H1 (cell line): ENCODE measurements around the gene NOTCH4. TPM values are rescaled to one million over a fixed set of nuclear protein-coding genes. Genes with fewer than 3 reads are reported as not detected.

Source experiments
- CTCF ChIA-PET: fragments of 300-600 bp; sonication (Branson Sonifier 250); formaldehyde crosslinking; loops from one replicate; lab custom pipeline; 2021; ENCODE audit not compliant: partially characterized antibody; lab: Charles Lee
- POLR2A ChIA-PET: fragments of 300-600 bp; sonication (Branson Sonifier 250); formaldehyde crosslinking; loops from one replicate; lab custom pipeline; 2021; ENCODE audit warnings: inconsistent platforms; ENCODE audit not compliant: partially characterized antibody; lab: Charles Lee
- DNase-seq, 2 experiments: peaks; one replicate each; pipeline versions ENCODE4 v3.0.0 to v3.0.0-alpha.2; 2010 to 2022; ENCODE audit warnings: low spot score in 2 of 2, low read depth in 1 of 2, mixed read lengths in 1 of 2
- FAIRE-seq: peaks from 2 replicates; lab custom pipeline; 2011; peaks lifted over from hg19 to GRCh38; lab: Jason Lieb, UNC
- H2AFZ ChIP-seq: 2 replicates; pipeline ENCODE4 v1.8.1; 2012; ENCODE audit warnings: low read length, inconsistent platforms
- H2AK5ac ChIP-seq: 2 replicates; pipeline ENCODE4 v1.6.1; 2013; ENCODE audit warnings: low read depth, low read length
- H2BK120ac ChIP-seq: replicated peaks from 2 replicates; pipeline ENCODE3; 2013; ENCODE audit warnings: low read depth, low read length, inconsistent platforms
- H2BK12ac ChIP-seq: 2 replicates; pipeline ENCODE4 v1.6.1; 2013; ENCODE audit warnings: low read depth, low read length
- H2BK15ac ChIP-seq: 2 replicates; pipeline ENCODE4 v1.6.1; 2013; ENCODE audit warnings: low read length
- H2BK20ac ChIP-seq: 2 replicates; pipeline ENCODE4 v1.6.1; 2013; ENCODE audit warnings: low read length
- H2BK5ac ChIP-seq: 2 replicates; pipeline ENCODE4 v1.6.1; 2013; ENCODE audit warnings: low read depth, low read length
- H3K14ac ChIP-seq: 2 replicates; pipeline ENCODE4 v1.6.1; 2013; ENCODE audit warnings: inconsistent platforms; ENCODE audit not compliant: insufficient read length
- H3K18ac ChIP-seq: 2 replicates; pipeline ENCODE4 v1.6.1; 2013; ENCODE audit warnings: low read length; ENCODE audit errors: extremely low read depth
- H3K23ac ChIP-seq: 2 replicates; pipeline ENCODE4 v1.6.1; 2013; ENCODE audit warnings: inconsistent platforms; ENCODE audit not compliant: insufficient read length
- H3K23me2 ChIP-seq: 2 replicates; pipeline ENCODE4 v1.6.1; 2013; ENCODE audit warnings: low read depth, low read length
- H3K27ac ChIP-seq: 2 replicates; pipeline ENCODE4 v1.6.1; 2011; ENCODE audit warnings: low read depth, low read length, inconsistent platforms
- H3K27me3 ChIP-seq, 4 experiments: replicated peaks in 1 of 4; 1 replicate in 1 of 4; 2 replicates in 3 of 4; pipeline versions ENCODE4 v1.6.1 to v1.8.1; 2011 to 2013; ENCODE audit warnings: low read length in 3 of 4, mild to moderate bottlenecking in 3 of 4, inconsistent platforms in 2 of 4, mixed read lengths in 2 of 4, moderate library complexity in 1 of 4; ENCODE audit not compliant: control insufficient read depth in 3 of 4, insufficient read depth in 3 of 4; ENCODE audit errors: extremely low read depth in 1 of 4
- H3K36me3 ChIP-seq, 4 experiments: 2 replicates each; pipeline versions ENCODE4 v1.6.1 to v1.8.1; 2011 to 2013; ENCODE audit warnings: mild to moderate bottlenecking in 4 of 4, low read length in 3 of 4, moderate library complexity in 2 of 4, control low read depth in 1 of 4, inconsistent platforms in 1 of 4; ENCODE audit not compliant: insufficient read depth in 4 of 4, control insufficient read depth in 2 of 4
- H3K4ac ChIP-seq: replicated peaks from 2 replicates; pipeline ENCODE3; 2013; ENCODE audit warnings: low read length, low read depth, mixed read lengths, inconsistent platforms; ENCODE audit not compliant: insufficient read length
- H3K4me1 ChIP-seq, 4 experiments: replicated peaks in 1 of 4; 1 replicate in 1 of 4; 2 replicates in 3 of 4; pipeline versions ENCODE4 v1.6.1 to v1.8.1; 2011 to 2013; ENCODE audit warnings: low read length in 3 of 4, inconsistent platforms in 2 of 4, mixed read lengths in 1 of 4; ENCODE audit not compliant: insufficient read depth in 4 of 4, control insufficient read depth in 3 of 4
- H3K4me2 ChIP-seq, 2 experiments: 2 replicates each; pipeline versions ENCODE4 v1.6.1 to v1.8.1; 2011 to 2013; ENCODE audit warnings: low read depth in 2 of 2, low read length in 2 of 2, control low read depth in 1 of 2, inconsistent platforms in 1 of 2, mild to moderate bottlenecking in 1 of 2; ENCODE audit not compliant: insufficient read depth in 1 of 2
- H3K4me3 ChIP-seq, 4 experiments: fragments of 200-600, 300-600 bp in 1 of 4; sonication (generic), shearing (Covaris generic), sonication (Bioruptor Twin) in 1 of 4; 2 replicates each; pipeline versions ENCODE4 v1.5.1 to v1.8.1; 2011 to 2016; ENCODE audit warnings: low read length in 4 of 4, low read depth in 3 of 4, control low read depth in 2 of 4, inconsistent platforms in 2 of 4, mild to moderate bottlenecking in 2 of 4, mixed read lengths in 1 of 4, moderate library complexity in 1 of 4; ENCODE audit not compliant: insufficient read depth in 2 of 4; ENCODE audit errors: extremely low read depth in 1 of 4
- H3K56ac ChIP-seq: replicated peaks from 2 replicates; pipeline ENCODE3; 2013; ENCODE audit warnings: low read depth, mild to moderate bottlenecking, mixed read lengths, low read length, inconsistent platforms; ENCODE audit not compliant: insufficient read length
- H3K79me1 ChIP-seq: 2 replicates; pipeline ENCODE4 v1.6.1; 2013; ENCODE audit warnings: low read depth, low read length, control low read depth
- H3K79me2 ChIP-seq, 2 experiments: 2 replicates each; pipeline versions ENCODE4 v1.6.1 to v1.8.1; 2012 to 2013; ENCODE audit warnings: low read length in 2 of 2, mild to moderate bottlenecking in 2 of 2, inconsistent platforms in 1 of 2; ENCODE audit not compliant: insufficient read depth in 2 of 2, control insufficient read depth in 1 of 2
- H3K9ac ChIP-seq, 4 experiments: replicated peaks in 1 of 4; 1 replicate in 1 of 4; 2 replicates in 3 of 4; pipeline versions ENCODE4 v1.6.1 to v1.8.1; 2011 to 2013; ENCODE audit warnings: low read depth in 3 of 4, low read length in 3 of 4, control low read depth in 2 of 4, mild to moderate bottlenecking in 2 of 4, moderate library complexity in 2 of 4, inconsistent platforms in 1 of 4; ENCODE audit errors: extremely low read depth in 1 of 4
- H3K9me3 ChIP-seq, 2 experiments: 2 replicates each; pipeline versions ENCODE4 v1.6.1 to v1.8.1; 2012 to 2013; ENCODE audit warnings: mild to moderate bottlenecking in 2 of 2, moderate library complexity in 2 of 2, control low read depth in 1 of 2, inconsistent platforms in 1 of 2, low read depth in 1 of 2, low read length in 1 of 2, mixed read lengths in 1 of 2; ENCODE audit not compliant: insufficient read depth in 2 of 2
- H4K20me1 ChIP-seq, 2 experiments: replicated peaks in 1 of 2; 2 replicates each; pipeline versions ENCODE3 to v1.8.1; 2011 to 2013; ENCODE audit warnings: inconsistent platforms in 2 of 2, low read length in 2 of 2, mild to moderate bottlenecking in 1 of 2; ENCODE audit not compliant: insufficient read depth in 2 of 2, control insufficient read depth in 1 of 2
- H4K5ac ChIP-seq: 2 replicates; pipeline ENCODE4 v1.6.1; 2013; ENCODE audit warnings: low read length, low read depth, mixed read lengths, inconsistent platforms; ENCODE audit not compliant: insufficient read length
- H4K8ac ChIP-seq: 2 replicates; pipeline ENCODE4 v1.8.0; 2013; ENCODE audit warnings: mild to moderate bottlenecking, moderate library complexity, low read length, inconsistent platforms; ENCODE audit not compliant: insufficient read depth; ENCODE audit errors: extremely low read depth
- H4K91ac ChIP-seq: replicated peaks from 2 replicates; pipeline ENCODE3; 2013; ENCODE audit warnings: low read length, mixed read lengths, inconsistent platforms; ENCODE audit not compliant: insufficient read length
- HDAC6 ChIP-seq: IDR thresholded peaks from one replicate; pipeline ENCODE4 v1.7.1; 2012; ENCODE audit warnings: low read depth, mild to moderate bottlenecking, inconsistent platforms, low read length, moderate library complexity
- TBP ChIP-seq: IDR thresholded peaks from 2 replicates; pipeline ENCODE4 v1.6.1; 2011; ENCODE audit warnings: low read depth, low read length, improper control_type of control experiment
- ZNF274 ChIP-seq: IDR thresholded peaks from 2 replicates; pipeline ENCODE4 v1.7.0; 2012; ENCODE audit warnings: low read length, borderline replicate concordance; ENCODE audit errors: extremely low read depth
- WGBS, 2 experiments: shearing (Covaris generic) in 1 of 2; methylation state at CpG; one replicate each; pipeline versions ENCODE4 v1.1.6 to v1.1.7; 2013 to 2015; ENCODE audit warnings: low lambda C conversion rate in 2 of 2, mixed read lengths in 2 of 2, inconsistent platforms in 1 of 2, low coverage in 1 of 2, missing lambda C conversion rate in 1 of 2; ENCODE audit not compliant: insufficient replicate concordance in 2 of 2, insufficient coverage in 1 of 2, insufficient read length in 1 of 2; ENCODE audit errors: extremely low coverage in 1 of 2, missing lambda C conversion rate in 1 of 2; 5-methylcytosine and 5-hydroxymethylcytosine counted together
- polyA plus RNA-seq, 7 experiments: library from polyadenylated mRNA; depleted of rRNA in 3 of 7; stranded (reverse) in 5 of 7; unstranded in 2 of 7; fragments of >200 nt in 5 of 7; fragments of 200-250 nt in 2 of 7; gene quantifications; 1 replicate in 5 of 7; 2 replicates in 1 of 7; 4 replicates in 1 of 7; pipeline versions ENCODE4 v1.2.1 to v1.2.3, GENCODE V29; 2011 to 2013; ENCODE audit warnings: missing spikeins in 2 of 7, mixed read lengths in 2 of 7
- total RNA-seq: library from RNA; stranded (reverse); fragmentation: NEBNext Ultra II Directional; extraction: Animal tissue kit (Norgen Biotek cat#: 25700); gene quantifications from 2 replicates; pipeline ENCODE4 v1.2.1, GENCODE V29; 2021

The NOTCH4 gene
- total and polyA plus RNA-seq, 2 of the 8 experiments (the other 6 are each of a cell fraction or from before 2014, with no cell fraction given): 1.9 to 2.8 TPM

DNA sequence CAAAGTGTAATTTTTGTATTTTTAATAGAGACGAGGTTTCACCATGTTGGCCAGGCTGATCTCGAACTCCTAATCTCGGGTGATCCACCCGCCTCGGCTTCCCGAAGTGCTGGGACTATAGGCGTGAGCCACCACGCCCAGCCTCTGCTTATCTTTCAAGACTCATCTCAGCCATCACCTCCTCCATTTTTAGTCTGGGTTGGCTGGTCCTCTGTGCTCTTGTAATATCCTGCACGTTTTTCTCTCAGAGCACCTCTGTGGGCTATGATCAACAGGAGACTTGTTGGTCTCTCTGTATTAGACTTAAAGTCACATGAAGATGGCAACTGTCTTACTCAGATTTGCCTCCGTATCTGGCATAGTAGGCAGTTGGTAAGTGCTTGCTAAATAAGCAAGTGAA lies 7.6 kb downstream of the NOTCH4 start:
- Histone ChIP-seq H3K36me3 (no peaks in the 10 kb centered on the region), H2BK5ac (no peak overlapping the region), H2BK120ac (no peak overlapping the region), H3K9me3 (no peaks in the 10 kb centered on the region), H3K23me2 (no peaks in the 10 kb centered on the region; the same call in 1 of the 2 replicates), H3K27me3 (no peaks in the 10 kb centered on the region), H4K20me1 (no peaks in the 10 kb centered on the region), H2BK15ac (no peak overlapping the region), H2AK5ac (no peak overlapping the region), H2BK12ac (no peak overlapping the region), H3K14ac (no peak overlapping the region), H3K56ac (no peak overlapping the region), H3K79me2 (no peaks in the 10 kb centered on the region), H2AFZ (no peak overlapping the region), H3K9ac (no peak overlapping the region), H3K4me1 (no peaks in the 10 kb centered on the region), H3K79me1 (no peaks in the 10 kb centered on the region; the same call in 1 of the 2 replicates), H3K4ac (no peak overlapping the region), H3K23ac (no peak overlapping the region), H3K4me2 (no peak overlapping the region), H2BK20ac (no peak overlapping the region), H3K18ac (no peak overlapping the region), H4K5ac (no peak overlapping the region), H4K91ac (no peak overlapping the region), H3K27ac (no peak overlapping the region), H3K4me3 (no peak overlapping the region), H4K8ac (no peak overlapping the region)
- no peak for TF ChIP-seq ZNF274
- TF ChIP-seq HDAC6: no peak
- no peak for TF ChIP-seq TBP
- 85% methylated on average over 10 of the region's 10 CpGs; no CpG with 5 or more reads in 1 of the 2 experiments for WGBS, 2 experiments
- ChIA-PET CTCF (no interaction called here), POLR2A (no interaction called here)
- DNase-seq: no peak
- FAIRE-seq: no peak
